ENCODE data around the gene MYCBPAP.

MYCBPAP gene

GRCh38 chr17:50479522-50480141 is 28.6 kb upstream of the MYCBPAP start:
- Histone ChIP-seq H3K9me2 (replicated peaks; ENCODE audit: insufficient read depth, low read length) (no peaks in the 10 kb centered on the region), H3K4me3 (ENCODE audit: low read length) (peak overlapping the region; percentile 81), H3F3A (ENCODE audit: insufficient read depth, low read length) (peaks cover 12% of the 10 kb centered on the region), H3K36me3 (replicated peaks; ENCODE audit: insufficient read depth, low read length) (no peaks in the 10 kb centered on the region; the same call in 1 of the 2 replicates), H4K20me1 (ENCODE audit: insufficient read depth, low read length) (no peaks in the 10 kb centered on the region), H3K4me2 (ENCODE audit: low read depth, low read length) (peak overlapping the region; percentile 79), H3K79me2 (ENCODE audit: low read length) (peaks cover 9% of the 10 kb centered on the region), H3K9ac (ENCODE audit: low read length) (peak overlapping the region; percentile 61; the same call in 1 of the 2 replicates), H3K4me1 (ENCODE audit: low read length) (peaks cover 9% of the 10 kb centered on the region; the same call in 1 of the 2 replicates), H3K9me3 (replicated peaks; ENCODE audit: insufficient read depth, low read length) (no peaks in the 10 kb centered on the region), H3K27ac (ENCODE audit: low read length) (no peak overlapping the region), H3K27me3 (replicated peaks; ENCODE audit: insufficient read depth, low read length) (no peaks in the 10 kb centered on the region), H2AFZ (ENCODE audit: low read length) (peak overlapping the region; percentile 72)
- peak; percentile 59 for TF ChIP-seq CTCF (IDR thresholded peaks at IDR 0.05; ENCODE audit: low read length)
- no peak for TF ChIP-seq EZH2phosphoT487 (IDR thresholded peaks at IDR 0.05; ENCODE audit: low read length)
- TF ChIP-seq EZH2 (optimal IDR thresholded peaks at IDR 0.05; ENCODE audit: low read depth, low read length), result no peak
- peak; percentile 86 for DNase-seq

GRCh38 chr17:50480142-50480764 is 28.0 kb upstream of the MYCBPAP start:
- TF ChIP-seq EZH2 (optimal IDR thresholded peaks at IDR 0.05; ENCODE audit: low read depth, low read length), result no peak
- no peak for TF ChIP-seq CTCF (IDR thresholded peaks at IDR 0.05; ENCODE audit: low read length)
- no peak for TF ChIP-seq EZH2phosphoT487 (IDR thresholded peaks at IDR 0.05; ENCODE audit: low read length)
- Histone ChIP-seq H3K4me2 (ENCODE audit: low read depth, low read length) (peak overlapping the region; percentile 79; the same call in 1 of the 2 replicates), H3K79me2 (ENCODE audit: low read length) (peaks cover 9% of the 10 kb centered on the region), H3K27ac (ENCODE audit: low read length) (no peak overlapping the region), H3K27me3 (replicated peaks; ENCODE audit: insufficient read depth, low read length) (no peaks in the 10 kb centered on the region), H3K4me1 (ENCODE audit: low read length) (peaks cover 9% of the 10 kb centered on the region; the same call in 1 of the 2 replicates), H4K20me1 (ENCODE audit: insufficient read depth, low read length) (no peaks in the 10 kb centered on the region), H3K36me3 (replicated peaks; ENCODE audit: insufficient read depth, low read length) (no peaks in the 10 kb centered on the region; the same call in 1 of the 2 replicates), H3F3A (ENCODE audit: insufficient read depth, low read length) (peaks cover 12% of the 10 kb centered on the region), H3K9me2 (replicated peaks; ENCODE audit: insufficient read depth, low read length) (no peaks in the 10 kb centered on the region), H2AFZ (ENCODE audit: low read length) (no peak overlapping the region), H3K9me3 (replicated peaks; ENCODE audit: insufficient read depth, low read length) (no peaks in the 10 kb centered on the region), H3K4me3 (ENCODE audit: low read length) (no peak overlapping the region), H3K9ac (ENCODE audit: low read length) (no peak overlapping the region)
- DNase-seq, result no peak

GRCh38 chr17:50480854-50481490 is 27.3 kb upstream of the MYCBPAP start:
- Histone ChIP-seq H4K20me1 (ENCODE audit: insufficient read depth, low read length) (no peaks in the 10 kb centered on the region), H3K79me2 (ENCODE audit: low read length) (peaks cover 9% of the 10 kb centered on the region), H3F3A (ENCODE audit: insufficient read depth, low read length) (peaks cover 12% of the 10 kb centered on the region), H3K4me1 (ENCODE audit: low read length) (peaks cover 9% of the 10 kb centered on the region; the same call in 1 of the 2 replicates), H3K9ac (ENCODE audit: low read length) (no peak overlapping the region), H3K27me3 (replicated peaks; ENCODE audit: insufficient read depth, low read length) (no peaks in the 10 kb centered on the region), H3K9me2 (replicated peaks; ENCODE audit: insufficient read depth, low read length) (no peaks in the 10 kb centered on the region), H3K4me3 (ENCODE audit: low read length) (no peak overlapping the region), H2AFZ (ENCODE audit: low read length) (no peak overlapping the region), H3K4me2 (ENCODE audit: low read depth, low read length) (no peak overlapping the region), H3K36me3 (replicated peaks; ENCODE audit: insufficient read depth, low read length) (no peaks in the 10 kb centered on the region; the same call in 1 of the 2 replicates), H3K27ac (ENCODE audit: low read length) (no peak overlapping the region), H3K9me3 (replicated peaks; ENCODE audit: insufficient read depth, low read length) (no peaks in the 10 kb centered on the region)
- TF ChIP-seq CTCF (IDR thresholded peaks at IDR 0.05; ENCODE audit: low read length) (no peak), EZH2 (optimal IDR thresholded peaks at IDR 0.05; ENCODE audit: low read depth, low read length) (no peak), EZH2phosphoT487 (IDR thresholded peaks at IDR 0.05; ENCODE audit: low read length) (no peak)
- no peak for DNase-seq
